Bone marrow (tissue), 2 donors: ENCODE results near the gene BRMS1L.
"Not testable (repeated sequence)": the region's sequence is repeated elsewhere in the genome, so short reads cannot be mapped to it uniquely, and the experiment has no call there.

Source experiments
- DNase-seq, 2 donors: peaks; one replicate each; lab custom pipeline; 2025; lab: John Stamatoyannopoulos, UW

BRMS1L gene

DNA sequence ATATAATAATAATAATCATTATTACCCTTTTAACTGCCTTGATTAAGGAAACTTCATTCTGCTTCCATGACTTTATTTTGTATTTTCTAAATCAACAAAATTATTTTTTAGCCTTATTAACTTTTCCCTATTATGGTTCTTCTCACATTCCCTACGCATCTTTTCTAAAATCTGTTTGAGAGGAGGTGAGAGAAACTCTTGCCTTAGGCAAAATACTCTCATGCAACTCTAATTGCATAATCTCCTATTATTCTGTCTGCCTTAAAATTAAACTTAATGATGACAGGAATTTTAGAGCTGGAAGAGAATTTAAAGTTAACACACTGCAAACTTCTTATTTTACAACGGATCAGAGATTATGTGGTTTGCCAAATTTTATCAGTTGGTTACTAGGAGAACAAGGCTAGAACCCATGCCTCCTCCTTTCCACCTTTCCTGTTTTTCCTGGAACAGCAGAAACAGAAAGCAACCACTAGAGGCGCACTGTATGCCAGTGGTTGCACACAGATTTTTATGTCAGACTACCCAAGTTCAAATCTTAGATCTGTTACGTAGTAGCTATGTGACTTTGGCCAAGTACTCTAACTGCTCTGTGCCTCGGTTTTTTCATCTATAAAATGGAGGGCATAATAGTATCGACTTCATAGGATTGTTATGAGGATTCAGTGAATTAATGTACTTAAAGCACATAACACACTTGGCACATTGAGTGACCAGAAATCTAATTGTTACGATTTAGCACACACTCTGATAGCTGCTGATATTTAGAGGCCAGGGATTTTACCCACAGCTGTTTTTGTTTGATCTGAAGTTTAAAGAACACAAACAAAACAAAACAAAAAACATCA, 4.3 kb upstream of the BRMS1L start:
- no peak for DNase-seq

GRCh38 chr14:35822501-35822900, 3.6 kb upstream of the BRMS1L start:
- DNase-seq, result no peak

DNA sequence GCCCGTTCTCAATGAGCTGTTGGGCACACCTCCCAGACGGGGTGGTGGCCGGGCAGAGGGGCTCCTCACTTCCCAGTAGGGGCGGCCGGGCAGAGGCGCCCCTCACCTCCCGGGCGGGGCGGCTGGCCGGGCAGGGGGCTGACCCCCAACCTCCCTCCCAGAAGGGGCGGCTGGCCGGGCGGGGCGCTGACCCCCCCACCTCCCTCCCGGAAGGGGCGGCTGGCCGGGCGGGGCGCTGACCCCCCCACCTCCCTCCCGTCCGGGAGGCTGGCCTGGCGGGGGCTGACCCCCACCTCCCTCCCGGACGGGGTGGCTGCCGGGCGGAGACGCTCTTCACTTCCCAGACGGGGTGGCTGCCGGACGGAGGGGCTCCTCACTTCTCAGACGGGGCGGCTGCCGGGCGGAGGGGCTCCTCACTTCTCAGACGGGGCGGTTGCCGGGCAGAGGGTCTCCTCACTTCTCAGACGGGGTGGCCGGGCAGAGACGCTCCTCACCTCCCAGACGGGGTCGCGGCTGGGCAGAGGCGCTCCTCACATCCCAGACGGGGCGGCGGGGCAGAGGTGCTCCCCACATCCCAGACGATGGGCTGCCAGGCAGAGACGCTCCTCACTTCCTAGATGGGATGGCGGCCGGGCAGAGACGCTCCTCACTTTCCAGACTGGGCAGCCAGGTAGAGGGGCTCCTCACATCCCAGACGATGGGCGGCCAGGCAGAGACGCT, 1.5 kb upstream of the BRMS1L start:
- DNase-seq, result not testable (repeated sequence)

GRCh38 chr14:35825968-35826217, 245 bp upstream of the BRMS1L start:
- DNase-seq, result no peak

GRCh38 chr14:35826952-35827416, 846 bp downstream of the BRMS1L start:
- no peak for DNase-seq

GRCh38 chr14:35827678-35828472, 1.7 kb downstream of the BRMS1L start:
- DNase-seq, result no peak

GRCh38 chr14:35829449-35829848, 3.3 kb downstream of the BRMS1L start:
- DNase-seq, result no peak

DNA sequence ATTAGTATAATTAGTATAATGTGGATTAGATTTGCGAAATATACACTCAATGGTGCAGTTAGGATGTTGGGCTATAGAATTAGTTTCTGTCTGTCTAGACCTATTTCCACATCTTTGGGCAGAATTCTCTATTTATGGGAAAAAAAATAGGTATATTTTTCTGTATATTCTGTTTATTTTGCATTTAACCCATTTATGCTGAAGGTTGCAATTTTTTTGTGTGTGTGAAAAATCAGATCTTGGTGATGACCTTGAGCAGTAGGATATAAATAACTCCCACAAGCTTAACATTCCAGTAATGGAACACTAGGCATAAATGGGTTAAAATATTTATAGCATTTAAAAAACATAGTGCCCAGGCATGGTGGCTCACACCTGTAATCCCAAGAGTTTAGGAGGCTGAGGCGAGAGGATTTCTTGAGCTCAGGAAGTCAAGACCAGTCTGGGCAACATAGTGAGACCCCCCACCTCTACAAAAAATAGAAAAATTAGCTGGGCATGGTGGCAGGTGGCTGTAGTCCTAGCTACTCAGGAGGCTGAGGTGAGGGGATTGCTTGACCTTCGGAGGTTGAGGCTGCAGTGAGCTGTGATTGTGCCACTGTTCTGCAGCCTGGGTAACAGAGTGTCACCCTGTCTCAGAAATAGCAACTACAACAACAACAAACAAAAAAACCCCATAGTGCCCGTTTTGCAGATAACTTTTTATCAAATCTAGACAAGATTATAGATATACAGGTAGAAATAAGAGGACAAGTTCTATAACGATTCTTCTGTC, 9.3 kb downstream of the BRMS1L start:
- no peak for DNase-seq

- DNase-seq, result not testable (repeated sequence)
These were observed 15.6 kb downstream of the BRMS1L start for GRCh38 chr14:35841704-35842103.

GRCh38 chr14:35842245-35842644, 16.1 kb downstream of the BRMS1L start:
- DNase-seq, result not testable (repeated sequence)

GRCh38 chr14:35844494-35844893, 18.4 kb downstream of the BRMS1L start:
- no peak for DNase-seq

DNA sequence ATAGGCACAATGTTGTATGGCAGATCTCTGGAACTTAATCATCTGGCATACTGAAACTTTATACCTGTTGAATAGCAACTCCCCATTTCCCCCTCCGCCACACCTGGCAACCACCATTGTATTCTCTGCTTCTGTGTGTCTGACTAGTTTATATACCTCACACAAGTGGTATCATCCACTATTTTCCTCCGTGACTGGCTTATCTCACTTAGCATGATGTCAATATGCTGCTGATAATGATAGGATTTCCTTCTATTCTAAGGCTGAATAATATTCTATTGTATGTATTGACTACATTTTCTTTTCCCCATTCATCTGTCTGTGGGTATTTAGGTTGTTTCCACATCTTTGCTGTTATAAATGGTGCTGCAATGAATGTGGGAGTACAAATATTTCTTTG, 21.5 kb downstream of the BRMS1L start:
- no peak for DNase-seq

DNA sequence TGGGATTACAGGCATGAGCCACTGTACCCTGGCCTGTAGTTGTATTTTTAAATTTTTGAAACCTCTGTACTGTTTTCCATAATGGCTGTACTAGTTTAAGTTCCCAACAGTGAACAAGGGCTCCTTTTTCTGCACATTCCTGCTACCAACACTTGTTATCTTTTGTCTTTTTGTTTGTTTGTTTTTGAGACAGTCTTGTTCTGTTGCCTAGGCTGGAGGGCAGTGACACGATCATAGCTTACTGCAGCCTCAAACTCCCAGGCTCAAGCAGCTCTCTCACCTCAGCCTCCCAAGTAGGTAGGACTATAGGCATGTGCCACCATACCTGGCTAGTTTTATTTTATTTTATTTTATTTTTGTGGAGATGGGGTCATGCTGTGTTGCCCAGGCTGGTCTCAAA, 23.0 kb downstream of the BRMS1L start:
- no peak for DNase-seq

DNA sequence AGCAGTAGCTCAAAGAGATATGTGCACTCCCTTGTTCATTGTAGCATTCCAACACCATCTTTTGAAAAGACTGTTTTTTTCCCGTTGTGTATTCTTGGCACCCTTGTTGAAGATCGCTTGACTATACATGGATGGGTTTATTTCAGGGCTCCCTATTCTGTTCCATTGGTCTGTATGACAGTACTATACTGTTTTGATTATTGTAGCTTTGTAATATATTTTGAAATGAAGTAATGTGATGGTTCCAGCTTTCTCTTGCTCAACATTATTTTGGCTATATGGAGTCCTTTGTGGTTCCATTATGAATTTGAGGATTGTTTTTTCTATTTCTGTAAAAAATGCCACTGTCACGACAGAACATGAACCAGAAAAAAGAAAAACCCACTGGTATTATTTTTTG, 25.7 kb downstream of the BRMS1L start:
- no peak for DNase-seq

- no peak for DNase-seq
These were observed 27.1 kb downstream of the BRMS1L start for GRCh38 chr14:35853225-35853624.

DNA sequence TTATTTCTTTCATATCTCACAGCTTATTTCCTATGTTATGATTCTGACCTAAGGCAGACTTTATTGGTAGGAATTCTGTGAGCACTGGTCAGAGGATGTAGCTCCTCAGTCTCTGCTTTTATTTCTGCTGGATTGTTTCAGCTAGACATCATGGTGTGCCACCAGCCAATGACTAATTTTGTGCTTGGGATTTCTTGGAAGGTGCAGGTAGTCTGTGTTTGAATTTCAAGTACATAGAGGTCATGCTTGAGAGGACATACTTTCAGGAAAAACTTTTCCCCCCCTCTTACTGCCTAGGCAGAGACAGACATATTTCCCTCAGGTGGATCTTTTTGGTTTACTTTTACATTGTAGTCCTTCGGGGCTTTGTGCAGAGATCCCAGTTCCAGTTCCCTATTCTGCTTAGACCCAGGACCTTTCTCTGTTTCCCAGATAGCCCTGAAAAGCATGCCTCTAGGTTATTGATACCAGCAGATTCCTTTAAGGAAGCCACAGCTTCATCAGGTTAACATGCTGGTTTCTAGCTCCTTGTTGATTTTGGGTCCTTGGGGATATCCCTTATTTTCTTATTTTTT, 28.6 kb downstream of the BRMS1L start:
- no peak for DNase-seq

- peak in 1 of 2 donors; percentile 43 for DNase-seq
These were observed 29.8 kb downstream of the BRMS1L start for GRCh38 chr14:35855876-35856481.

- DNase-seq, result no peak
These were observed 32.5 kb downstream of the BRMS1L start for GRCh38 chr14:35858521-35859209.

DNA sequence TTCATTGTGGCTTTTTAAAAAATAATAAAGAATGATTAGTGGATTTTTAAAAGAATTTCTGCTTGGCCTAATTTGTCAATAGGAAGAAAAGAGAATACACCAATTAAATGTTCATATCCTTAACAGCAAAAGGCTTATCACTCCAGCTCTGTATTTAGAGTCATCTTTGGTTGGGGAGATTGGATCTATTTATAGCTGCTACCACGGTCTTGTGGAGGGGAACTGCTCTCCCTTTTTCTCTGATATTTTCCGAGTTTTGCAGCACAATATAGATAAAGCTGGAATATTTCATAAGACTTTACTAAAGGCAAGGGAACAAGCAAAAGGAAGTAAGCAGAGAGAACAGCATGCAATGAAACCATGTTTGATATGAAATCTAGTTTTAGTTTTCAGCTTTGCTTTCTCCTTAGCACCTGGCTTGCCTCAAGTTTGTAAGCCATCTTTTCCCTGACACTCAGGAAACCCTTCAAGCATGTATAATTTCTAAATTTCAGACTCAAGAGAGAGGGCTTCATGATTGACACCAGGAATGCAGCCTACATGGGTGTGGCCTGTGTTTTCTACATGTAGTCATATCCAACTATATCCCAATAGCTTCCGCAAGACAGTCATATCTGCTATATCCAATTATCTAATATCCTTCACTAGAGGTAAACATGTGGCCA, 35.2 kb downstream of the BRMS1L start:
- no peak for DNase-seq
